Ovary (tissue), 3 donors: ENCODE data around the gene ARAP3.

Experiments
- EP300 ChIP-seq: sonication (generic); formaldehyde crosslinking; IDR thresholded peaks from one replicate; pipeline ENCODE4 v1.6.1; 2017; ENCODE audit warnings: antibody characterized with exemption
- TF ChIP-seq, protein P1 (sequence below), 3 donors: fragments of 450-650 bp in 2 of 3; fragments of 200-600 bp in 1 of 3; IDR thresholded peaks; one replicate each; pipeline versions ENCODE4 v1.5.1 to v1.8.0; 2016 to 2022; ENCODE audit warnings: antibody characterized with exemption in 3 of 3, mild to moderate bottlenecking in 1 of 3
- donor health status: DM: no; HTN: no; CAD: no.

DNA sequence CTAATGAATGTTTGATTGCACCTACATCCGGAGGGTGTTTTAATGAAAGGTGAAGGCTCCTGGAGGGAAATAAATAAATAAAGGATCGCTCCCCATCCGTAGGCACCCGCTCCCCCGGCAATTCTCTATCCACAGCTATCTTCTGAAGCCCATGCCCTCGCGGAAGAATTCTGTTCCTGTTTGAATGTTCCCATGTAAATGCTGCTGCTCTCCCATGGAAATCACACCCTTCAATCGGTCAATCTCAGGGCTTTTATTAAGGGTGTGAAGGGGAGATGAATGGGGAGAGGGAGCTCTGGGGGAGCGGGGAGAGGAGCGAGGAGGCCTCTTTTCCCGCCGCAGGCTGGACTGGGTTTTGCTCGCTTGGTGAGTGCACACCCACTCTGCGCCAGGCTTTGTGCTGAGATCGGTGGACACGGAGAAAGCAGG, 21.1 kb upstream of the ARAP3 start:
- TF ChIP-seq, protein P1, sequence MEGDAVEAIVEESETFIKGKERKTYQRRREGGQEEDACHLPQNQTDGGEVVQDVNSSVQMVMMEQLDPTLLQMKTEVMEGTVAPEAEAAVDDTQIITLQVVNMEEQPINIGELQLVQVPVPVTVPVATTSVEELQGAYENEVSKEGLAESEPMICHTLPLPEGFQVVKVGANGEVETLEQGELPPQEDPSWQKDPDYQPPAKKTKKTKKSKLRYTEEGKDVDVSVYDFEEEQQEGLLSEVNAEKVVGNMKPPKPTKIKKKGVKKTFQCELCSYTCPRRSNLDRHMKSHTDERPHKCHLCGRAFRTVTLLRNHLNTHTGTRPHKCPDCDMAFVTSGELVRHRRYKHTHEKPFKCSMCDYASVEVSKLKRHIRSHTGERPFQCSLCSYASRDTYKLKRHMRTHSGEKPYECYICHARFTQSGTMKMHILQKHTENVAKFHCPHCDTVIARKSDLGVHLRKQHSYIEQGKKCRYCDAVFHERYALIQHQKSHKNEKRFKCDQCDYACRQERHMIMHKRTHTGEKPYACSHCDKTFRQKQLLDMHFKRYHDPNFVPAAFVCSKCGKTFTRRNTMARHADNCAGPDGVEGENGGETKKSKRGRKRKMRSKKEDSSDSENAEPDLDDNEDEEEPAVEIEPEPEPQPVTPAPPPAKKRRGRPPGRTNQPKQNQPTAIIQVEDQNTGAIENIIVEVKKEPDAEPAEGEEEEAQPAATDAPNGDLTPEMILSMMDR (IDR thresholded peaks at IDR 0.05), result no peak
- TF ChIP-seq EP300, result no peak
